GM19099 (cell line): ENCODE results near the gene NPFFR1.

Source experiments
- POLR2A ChIP-seq: IDR thresholded peaks from 3 replicates; pipeline ENCODE4 v1.6.1; 2011; ENCODE audit warnings: low read depth; ENCODE audit not compliant: insufficient read length; ENCODE audit errors: extremely low read depth

The NPFFR1 gene

DNA sequence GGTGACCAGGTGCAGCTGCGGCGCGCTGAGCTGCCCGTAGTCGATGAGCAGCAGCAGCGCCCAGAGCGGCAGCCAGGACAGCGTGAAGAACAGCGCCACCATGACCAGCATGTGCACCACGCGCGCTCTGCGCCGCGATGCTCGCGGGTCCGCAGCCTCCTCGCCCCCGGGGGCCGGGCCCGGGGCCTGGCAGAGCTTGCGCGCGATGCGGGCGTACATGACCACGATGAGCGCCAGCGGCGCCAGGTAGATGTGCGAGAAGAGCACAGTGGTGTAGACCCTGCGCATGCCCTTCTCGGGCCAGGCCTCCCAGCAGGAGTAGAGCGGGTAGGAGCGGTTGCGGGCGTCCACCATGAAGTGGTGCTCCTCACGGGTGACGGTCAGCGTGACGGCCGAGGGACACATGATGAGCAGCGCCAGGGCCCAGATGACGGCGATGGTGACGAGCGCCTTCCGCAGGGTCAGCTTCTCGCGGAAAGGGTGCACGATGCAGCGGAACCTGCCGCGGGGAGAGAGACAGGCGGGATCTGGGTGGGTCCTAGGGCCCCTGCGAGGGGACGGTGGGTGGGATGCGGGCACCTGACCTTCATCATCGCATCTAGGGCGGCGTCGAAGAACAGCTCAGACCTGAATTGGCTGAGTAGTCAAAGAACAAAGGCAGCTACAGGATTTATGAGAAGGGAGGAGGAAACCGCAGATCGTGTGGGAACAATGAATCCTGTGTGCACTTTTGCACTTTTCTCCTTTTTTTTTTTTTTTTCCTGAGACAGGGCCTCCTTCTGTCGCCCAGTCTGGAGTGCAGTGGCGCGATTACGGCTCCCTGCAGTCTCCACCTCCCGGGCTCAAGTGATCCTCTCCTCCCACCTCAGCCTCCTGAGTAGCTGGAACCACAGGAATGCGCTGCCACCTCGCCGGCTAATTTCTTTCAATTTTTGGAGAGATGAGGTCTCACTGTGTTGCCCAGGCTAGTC, 28.2 kb downstream of the NPFFR1 start:
- no peak for TF ChIP-seq POLR2A

DNA sequence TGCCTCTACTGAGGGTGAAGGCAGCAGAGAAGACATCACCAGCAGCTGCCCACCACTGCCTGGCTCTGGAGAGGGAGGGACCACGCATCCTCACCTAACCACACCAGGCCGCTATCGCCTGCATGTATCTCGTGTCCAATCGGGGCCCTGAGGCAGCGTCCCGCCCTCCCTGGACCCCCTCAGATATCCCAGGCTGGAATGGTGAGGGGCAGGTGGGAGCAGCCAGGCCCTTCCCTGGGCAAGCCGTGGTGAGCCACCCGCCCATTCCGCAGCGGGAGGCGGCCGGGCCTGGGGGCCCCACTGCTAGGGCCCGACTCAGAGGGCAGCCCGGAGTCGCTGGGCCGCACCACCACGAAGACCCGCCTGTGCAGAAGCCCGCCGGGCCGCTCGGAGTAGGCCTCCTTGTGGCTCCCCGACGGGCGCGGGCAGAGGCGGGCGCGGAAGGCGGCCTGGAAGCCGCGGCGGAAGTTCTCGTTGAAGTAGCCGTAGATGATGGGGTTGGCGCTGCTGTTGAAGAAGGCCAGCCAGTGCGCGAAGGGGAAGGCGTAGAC, 29.0 kb downstream of the NPFFR1 start:
- no peak for TF ChIP-seq POLR2A

DNA sequence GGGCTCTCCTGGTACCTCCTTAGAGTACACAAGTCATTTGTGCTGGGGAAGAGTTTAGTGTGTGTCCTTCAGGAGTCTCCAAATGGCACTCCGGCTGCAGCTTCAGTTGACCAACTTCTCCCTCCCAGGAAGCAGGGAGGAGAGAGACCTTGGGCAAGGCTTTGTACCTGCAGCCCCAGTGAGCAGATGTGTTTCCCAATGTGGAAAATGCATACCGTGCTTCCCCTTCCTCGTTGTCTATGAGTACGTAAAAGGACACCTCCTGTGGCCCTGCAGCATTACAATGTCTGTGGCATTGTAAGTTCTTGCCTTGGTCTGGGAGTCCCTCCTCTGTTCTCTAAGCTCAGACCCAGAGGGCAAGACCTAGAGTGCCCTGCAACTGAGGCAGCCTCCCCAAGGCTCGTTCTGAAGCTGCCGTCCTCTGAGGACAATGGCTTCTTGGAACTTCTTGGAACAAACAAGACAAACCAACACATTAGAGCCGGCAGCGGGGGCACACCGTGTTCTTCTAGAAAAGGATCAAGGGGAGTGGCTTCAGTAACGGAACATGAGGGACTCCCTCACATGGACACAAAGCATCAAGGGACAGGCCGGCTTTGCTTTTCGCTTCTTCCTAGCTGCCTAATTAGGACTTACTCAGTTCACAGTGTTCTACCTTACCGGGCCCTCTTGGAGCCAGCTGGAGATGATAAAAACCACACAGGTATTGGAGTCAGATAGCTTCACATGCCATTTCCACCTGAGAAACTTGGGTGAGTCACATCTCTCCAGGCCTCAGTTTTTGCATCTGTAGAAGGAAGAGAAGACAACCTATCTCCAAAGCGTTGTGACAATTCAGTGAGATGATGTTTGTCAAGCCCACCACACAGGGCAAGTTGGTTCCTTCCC, 29.7 kb downstream of the NPFFR1 start:
- no peak for TF ChIP-seq POLR2A

DNA sequence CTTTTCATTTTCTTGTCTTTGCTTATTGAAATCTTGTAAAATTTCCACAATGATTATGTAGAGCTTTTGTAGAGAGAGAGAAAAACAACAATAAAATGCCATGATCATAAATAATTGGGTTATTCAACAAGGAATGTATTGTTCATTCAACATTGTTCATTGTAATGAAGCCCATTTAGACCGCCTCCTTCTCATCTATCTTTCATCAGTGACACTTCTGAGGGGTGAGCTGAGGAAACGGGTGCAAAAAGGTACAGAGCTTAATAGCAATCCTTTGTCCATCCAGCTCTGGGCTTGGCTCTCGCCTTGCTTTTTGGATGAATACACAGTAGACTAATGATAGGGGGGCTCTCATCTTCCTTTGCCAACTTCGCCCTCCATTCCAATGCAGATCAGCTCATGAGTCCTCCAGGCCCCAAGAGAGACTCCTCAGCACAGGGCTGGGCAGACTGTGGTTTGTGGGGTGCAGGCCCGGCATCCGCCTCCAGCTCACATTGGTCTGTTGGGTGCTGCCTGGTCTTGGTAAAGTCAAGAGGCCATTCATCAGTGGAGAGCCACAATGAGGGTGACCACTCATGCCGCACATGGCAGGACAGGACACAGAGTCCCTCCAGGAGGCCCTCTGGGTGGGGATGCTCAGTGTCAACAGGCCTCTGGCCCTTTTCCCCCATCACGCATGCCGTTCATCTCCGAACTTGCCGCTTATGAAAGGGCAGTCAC, 32.7 kb downstream of the NPFFR1 start:
- TF ChIP-seq POLR2A, result no peak

DNA sequence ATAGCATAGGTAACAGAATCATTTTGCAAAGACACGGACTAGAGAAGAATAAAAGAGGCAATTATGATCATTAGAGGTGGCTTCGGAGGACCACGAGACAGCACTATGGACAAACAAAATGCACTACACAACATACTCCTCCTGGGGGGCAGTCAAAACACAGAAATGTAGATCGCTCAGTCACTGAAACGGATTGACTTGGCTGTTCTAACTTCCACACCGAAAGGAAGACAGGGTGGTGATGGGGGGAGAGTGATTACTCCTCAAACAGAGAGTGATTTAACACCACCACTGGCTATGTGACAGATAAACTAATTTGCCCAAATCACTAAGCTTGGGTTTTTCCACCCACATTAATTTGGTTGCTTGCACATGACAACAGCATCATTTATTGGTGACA, 36.4 kb downstream of the NPFFR1 start:
- TF ChIP-seq POLR2A, result no peak

GRCh38 chr10:70241081-70241480, 42.7 kb downstream of the NPFFR1 start:
- no peak for TF ChIP-seq POLR2A

DNA sequence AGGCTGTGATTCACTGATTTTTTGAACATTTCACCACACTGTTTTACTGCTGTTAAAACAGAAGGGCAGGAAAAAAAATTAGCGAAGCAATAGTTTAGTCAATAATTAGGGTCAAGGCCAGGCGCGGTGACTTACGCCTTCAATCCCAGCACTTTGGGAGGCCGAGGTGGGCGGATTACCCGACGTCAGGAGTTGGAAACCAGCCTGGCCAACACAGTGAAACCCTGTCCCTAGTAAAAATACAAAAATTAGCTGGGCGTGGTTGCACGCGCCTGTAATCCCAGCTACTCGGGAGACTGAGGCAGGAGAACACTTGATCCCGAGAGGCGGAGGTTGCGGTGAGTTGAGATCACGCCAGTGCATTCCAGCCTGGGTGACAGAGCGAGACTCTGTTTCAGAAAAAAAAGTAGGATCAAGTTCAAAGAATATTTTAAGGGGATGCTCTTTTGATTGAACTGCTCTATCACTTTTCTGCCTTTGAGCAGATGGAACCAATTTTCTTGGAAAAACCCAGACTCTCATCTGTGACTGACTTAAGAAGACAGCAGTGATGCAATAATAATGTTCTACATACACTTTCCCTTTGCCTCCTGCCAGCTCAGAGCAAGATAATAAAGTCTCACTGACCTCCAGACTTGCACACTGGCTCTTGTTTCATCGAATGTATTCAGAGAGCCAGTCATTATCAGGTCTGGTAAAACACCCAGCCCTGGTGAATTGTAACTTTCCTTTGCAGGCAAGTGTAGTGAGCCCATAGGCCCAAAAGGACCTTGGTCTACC, 48.9 kb downstream of the NPFFR1 start:
- no peak for TF ChIP-seq POLR2A

DNA sequence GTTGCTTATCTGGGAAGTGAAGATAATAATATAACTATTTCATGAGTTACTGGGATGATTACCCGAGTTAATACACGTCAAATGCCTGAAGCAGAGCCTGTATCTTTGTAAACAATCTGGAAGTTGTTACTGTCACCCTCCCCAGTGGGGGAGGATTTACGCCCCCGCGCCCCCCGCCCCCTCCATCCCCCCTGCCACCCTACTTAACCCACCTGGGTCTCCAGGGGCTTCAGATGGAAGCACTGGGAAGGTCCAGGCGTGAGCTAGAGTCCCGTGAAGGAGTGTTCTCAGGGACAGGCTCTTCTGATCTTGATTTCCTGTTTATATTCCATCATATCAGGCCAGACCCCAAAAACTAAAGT, 49.9 kb downstream of the NPFFR1 start:
- TF ChIP-seq POLR2A, result no peak

- peak; percentile 98 for TF ChIP-seq POLR2A
These were observed 50.5 kb downstream of the NPFFR1 start, which contains the start of gene PPA1 for GRCh38 chr10:70233109-70233938. Gene PPA1 (minus strand): TSS chr10:70233429. CDS start chr10:70233327, 102 bp downstream.

GRCh38 chr10:70232859-70233108, 51.0 kb downstream of the NPFFR1 start:
- TF ChIP-seq POLR2A, result no peak

GRCh38 chr10:70232155-70232858, 51.5 kb downstream of the NPFFR1 start:
- no peak for TF ChIP-seq POLR2A

DNA sequence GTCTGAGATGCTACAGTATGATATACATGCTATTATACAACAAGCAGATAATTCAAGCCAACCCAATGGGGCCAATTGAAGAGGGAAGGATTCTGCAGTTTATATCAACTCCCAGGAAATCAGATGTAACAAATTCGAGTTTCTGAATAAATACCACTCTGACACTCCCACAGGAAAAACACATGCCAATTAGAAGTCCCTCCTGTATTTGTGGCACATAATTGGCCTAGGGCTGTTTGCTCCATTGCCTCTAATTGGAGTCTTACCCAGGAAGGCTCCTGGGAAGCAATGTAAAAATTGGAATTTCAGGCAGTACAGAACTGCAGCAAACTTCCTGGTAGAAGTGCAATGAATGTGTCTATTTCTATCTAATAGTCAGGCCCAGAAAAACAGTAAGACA, 55.3 kb downstream of the NPFFR1 start:
- TF ChIP-seq POLR2A, result no peak
